ENCODE results near the gene IGFBP3. TPM values are rescaled to one million over a fixed set of nuclear protein-coding genes. Genes with fewer than 3 reads are reported as not detected.

The IGFBP3 gene
- total RNA-seq, 1 experiment from 2014 or later: 4.1 TPM

DNA sequence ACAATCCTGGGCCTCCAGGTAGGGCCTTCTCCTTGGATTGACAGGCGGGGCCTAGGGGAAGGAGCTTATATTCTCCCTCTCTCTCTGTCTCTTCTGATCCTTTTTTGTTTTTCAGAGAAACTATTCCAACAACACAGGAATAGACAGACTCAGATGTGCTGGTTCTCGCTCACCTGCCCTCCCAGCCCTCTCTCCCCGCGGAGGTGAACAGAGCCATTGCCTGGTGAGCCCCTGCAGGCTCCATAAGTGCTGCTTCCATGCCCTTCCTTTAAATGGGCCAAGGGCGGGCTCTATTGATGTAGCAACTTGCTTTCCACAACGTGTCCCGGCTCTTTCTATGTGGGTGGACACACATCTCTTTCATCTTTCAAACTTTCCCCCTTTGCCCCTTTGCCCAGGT lies 47.2 kb upstream of the IGFBP3 start:
- ChIA-PET POLR2A (no interaction called here), RAD21 (ENCODE audit: low non-redundant PET in 1 of 2, low total read pairs in 2 of 2, uncharacterized antibody in 2 of 2, unreplicated experiment in 2 of 2) (no interaction called here), CTCF (no interaction called here)
- Histone ChIP-seq H3K4me3 (replicated peaks in 1 of 2; ENCODE audit: low read depth in 1 of 2, low read length in 2 of 2) (no peak overlapping the region), H3K36me3 (ENCODE audit: control insufficient read depth in 1 of 2, insufficient read depth in 2 of 2, low read length in 2 of 2) (no peaks in the 10 kb centered on the region), H3K79me2 (ENCODE audit: insufficient read depth, low read length) (no peaks in the 10 kb centered on the region), H3K9me2 (ENCODE audit: insufficient read depth) (no peaks in the 10 kb centered on the region), H3K4me1 (ENCODE audit: control insufficient read depth in 1 of 2, insufficient read depth in 2 of 2, low read length in 2 of 2) (peaks cover 0 to 3% of the 10 kb centered on the region in 2 experiments; a peak in 2 of 4 replicates), H3K9ac (ENCODE audit: low read length) (no peak overlapping the region), H3K27ac (ENCODE audit: low read depth, low read length) (no peak overlapping the region), H3K4me2 (ENCODE audit: low read length) (no peak overlapping the region), H4K20me1 (ENCODE audit: insufficient read depth) (no peaks in the 10 kb centered on the region), H3K27me3 (ENCODE audit: insufficient read depth, low read length) (no peaks in the 10 kb centered on the region), H2AFZ (ENCODE audit: low read depth, low read length, poor library complexity, severe bottlenecking) (no peak overlapping the region), H3K9me3 (ENCODE audit: control insufficient read depth in 1 of 2, insufficient read depth in 1 of 2, low read depth in 1 of 2, low read length in 2 of 2) (no peaks in the 10 kb centered on the region)
- no peak for TF ChIP-seq CEBPB (IDR thresholded peaks at IDR 0.05; ENCODE audit: low read depth)
- no peak for TF ChIP-seq ATF3 (IDR thresholded peaks at IDR 0.05)
- DNase-seq (ENCODE audit: low read depth, low spot score) (no peak), ATAC-seq (no peak)
- no TSS peak for BruUV-seq (replicated peaks)
- intact Hi-C loops (cut with micrococcal nuclease): no loop called here

DNA sequence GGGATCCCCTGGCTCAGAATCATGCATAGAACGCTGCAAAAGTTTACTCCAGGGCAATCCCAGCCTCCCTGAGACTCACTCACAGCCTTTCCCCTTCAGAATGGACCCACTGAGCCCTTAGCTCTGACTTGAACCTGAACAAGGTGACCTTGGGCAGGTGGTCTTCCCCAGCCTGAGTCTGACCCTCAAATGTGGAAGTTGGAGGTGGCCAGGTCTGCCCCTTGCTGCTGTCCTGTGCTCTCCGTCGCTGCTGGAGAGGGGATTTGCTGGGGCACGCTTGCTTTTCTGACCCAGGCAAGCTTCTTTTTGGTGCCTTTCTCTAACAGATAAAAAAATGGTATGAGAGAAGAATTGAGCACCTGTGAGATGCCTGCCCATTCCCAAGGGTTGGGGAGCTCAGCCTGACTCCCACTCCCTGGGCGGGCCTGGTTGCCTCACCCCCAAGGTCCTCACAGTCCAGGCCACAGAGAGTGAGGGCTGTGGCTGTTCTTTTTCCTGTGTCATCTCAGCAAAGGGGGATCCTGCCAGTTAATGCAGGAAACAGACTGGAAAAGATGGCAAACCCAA lies 46.6 kb upstream of the IGFBP3 start:
- ChIA-PET RAD21 (ENCODE audit: low non-redundant PET in 1 of 2, low total read pairs in 2 of 2, uncharacterized antibody in 2 of 2, unreplicated experiment in 2 of 2) (no interaction called here), POLR2A (no interaction called here), CTCF (no interaction called here)
- no peaks in the 10 kb centered on the region for H3K79me2 ChIP-seq (ENCODE audit: insufficient read depth, low read length)
- H3K27me3 ChIP-seq (ENCODE audit: insufficient read depth, low read length): no peaks in the 10 kb centered on the region
- no peaks in the 10 kb centered on the region for H3K9me3 ChIP-seq (ENCODE audit: control insufficient read depth in 1 of 2, insufficient read depth in 1 of 2, low read depth in 1 of 2, low read length in 2 of 2)
- no peaks in the 10 kb centered on the region for H4K20me1 ChIP-seq (ENCODE audit: insufficient read depth)
- intact Hi-C loops (cut with micrococcal nuclease): no loop called here
- no peak for ATAC-seq
- H3K4me1 ChIP-seq (ENCODE audit: control insufficient read depth in 1 of 2, insufficient read depth in 2 of 2, low read length in 2 of 2): no peaks in the 10 kb centered on the region; a peak in 1 of 4 replicates
- TF ChIP-seq, protein P1, sequence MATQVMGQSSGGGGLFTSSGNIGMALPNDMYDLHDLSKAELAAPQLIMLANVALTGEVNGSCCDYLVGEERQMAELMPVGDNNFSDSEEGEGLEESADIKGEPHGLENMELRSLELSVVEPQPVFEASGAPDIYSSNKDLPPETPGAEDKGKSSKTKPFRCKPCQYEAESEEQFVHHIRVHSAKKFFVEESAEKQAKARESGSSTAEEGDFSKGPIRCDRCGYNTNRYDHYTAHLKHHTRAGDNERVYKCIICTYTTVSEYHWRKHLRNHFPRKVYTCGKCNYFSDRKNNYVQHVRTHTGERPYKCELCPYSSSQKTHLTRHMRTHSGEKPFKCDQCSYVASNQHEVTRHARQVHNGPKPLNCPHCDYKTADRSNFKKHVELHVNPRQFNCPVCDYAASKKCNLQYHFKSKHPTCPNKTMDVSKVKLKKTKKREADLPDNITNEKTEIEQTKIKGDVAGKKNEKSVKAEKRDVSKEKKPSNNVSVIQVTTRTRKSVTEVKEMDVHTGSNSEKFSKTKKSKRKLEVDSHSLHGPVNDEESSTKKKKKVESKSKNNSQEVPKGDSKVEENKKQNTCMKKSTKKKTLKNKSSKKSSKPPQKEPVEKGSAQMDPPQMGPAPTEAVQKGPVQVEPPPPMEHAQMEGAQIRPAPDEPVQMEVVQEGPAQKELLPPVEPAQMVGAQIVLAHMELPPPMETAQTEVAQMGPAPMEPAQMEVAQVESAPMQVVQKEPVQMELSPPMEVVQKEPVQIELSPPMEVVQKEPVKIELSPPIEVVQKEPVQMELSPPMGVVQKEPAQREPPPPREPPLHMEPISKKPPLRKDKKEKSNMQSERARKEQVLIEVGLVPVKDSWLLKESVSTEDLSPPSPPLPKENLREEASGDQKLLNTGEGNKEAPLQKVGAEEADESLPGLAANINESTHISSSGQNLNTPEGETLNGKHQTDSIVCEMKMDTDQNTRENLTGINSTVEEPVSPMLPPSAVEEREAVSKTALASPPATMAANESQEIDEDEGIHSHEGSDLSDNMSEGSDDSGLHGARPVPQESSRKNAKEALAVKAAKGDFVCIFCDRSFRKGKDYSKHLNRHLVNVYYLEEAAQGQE (IDR thresholded peaks at IDR 0.05; ENCODE audit: low read depth): no peak
- TF ChIP-seq SP1 (IDR thresholded peaks at IDR 0.05; ENCODE audit: low read depth): no peak
- no peak overlapping the region for H2AFZ ChIP-seq (ENCODE audit: low read depth, low read length, poor library complexity, severe bottlenecking)
- no peak for DNase-seq (ENCODE audit: low read depth, low spot score)
- no peaks in the 10 kb centered on the region for H3K9me2 ChIP-seq (ENCODE audit: insufficient read depth)
- H3K9ac ChIP-seq (ENCODE audit: low read length): no peak overlapping the region
- H3K36me3 ChIP-seq (ENCODE audit: control insufficient read depth in 1 of 2, insufficient read depth in 2 of 2, low read length in 2 of 2): no peaks in the 10 kb centered on the region
- no TSS peak for BruUV-seq (replicated peaks)
- no peak overlapping the region for H3K27ac ChIP-seq (ENCODE audit: low read depth, low read length)
- H3K4me3 ChIP-seq (replicated peaks in 1 of 2; ENCODE audit: low read depth in 1 of 2, low read length in 2 of 2): no peak overlapping the region
- no peak overlapping the region for H3K4me2 ChIP-seq (ENCODE audit: low read length)

Measured in HCT116 (cell line).